Measurements from ENCODE around the gene GPLD1. TPM values are rescaled to one million over a fixed set of nuclear protein-coding genes. Genes with fewer than 3 reads are reported as not detected.

GPLD1 gene
- total and polyA plus RNA-seq, 2 experiments from 2014 or later: 3.8 to 11.1 TPM

DNA sequence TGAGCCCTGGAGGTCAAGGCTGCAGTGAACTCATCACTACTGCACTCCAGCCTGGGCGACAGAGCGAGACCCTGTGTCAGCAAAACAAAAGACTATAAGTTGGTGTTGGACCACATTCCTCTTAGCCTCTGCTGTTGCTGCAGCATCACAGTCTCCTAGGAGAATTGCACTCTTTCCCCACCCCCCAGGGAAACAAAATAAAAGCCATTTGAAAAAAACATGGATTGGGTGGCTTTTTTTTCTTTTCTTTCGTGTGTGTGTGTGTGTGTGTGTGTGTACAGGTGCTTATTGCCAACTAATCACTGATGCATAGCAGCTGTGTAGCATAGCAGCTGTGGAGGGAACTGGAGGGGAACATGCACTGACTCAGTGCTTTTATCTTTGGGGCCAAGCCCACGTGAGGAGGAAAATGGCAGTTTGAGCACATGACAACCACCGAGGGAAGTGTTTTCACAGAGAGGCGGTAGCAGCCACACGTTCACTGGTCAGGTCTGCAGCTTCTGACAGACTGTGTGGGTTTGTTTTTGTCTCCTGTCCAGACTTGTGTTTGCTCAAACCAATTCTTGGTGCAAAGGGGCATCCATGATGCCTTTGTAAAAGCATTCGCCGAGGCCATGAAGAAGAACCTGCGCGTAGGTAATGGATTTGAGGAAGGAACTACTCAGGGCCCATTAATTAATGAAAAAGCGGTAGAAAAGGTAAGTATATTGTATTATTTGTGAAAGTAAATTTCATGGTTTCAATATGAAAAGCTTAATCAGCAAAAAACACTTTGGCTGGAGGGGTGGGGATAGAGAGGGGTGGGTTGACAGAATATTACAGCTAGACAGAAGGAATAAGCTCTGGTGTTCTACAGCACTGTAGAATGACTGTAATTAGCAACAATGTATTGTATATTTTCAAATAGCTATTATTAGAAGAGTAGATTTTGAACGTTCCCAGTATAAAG is 33.1 kb upstream of the GPLD1 start:
- Histone ChIP-seq H2AFZ (no peak overlapping the region), H3F3A (replicated peaks; ENCODE audit: low read depth) (no peaks in the 10 kb centered on the region), H3K4me1 (ENCODE audit: insufficient read depth) (no peaks in the 10 kb centered on the region), H4K20me1 (replicated peaks; ENCODE audit: insufficient read depth) (no peaks in the 10 kb centered on the region), H3K4me2 (no peak overlapping the region), H3K27ac (ENCODE audit: low read depth) (no peak overlapping the region), H3K79me2 (replicated peaks; ENCODE audit: insufficient read depth) (no peaks in the 10 kb centered on the region), H3K9me2 (ENCODE audit: insufficient read depth) (no peaks in the 10 kb centered on the region), H3K27me3 (ENCODE audit: insufficient read depth) (no peaks in the 10 kb centered on the region), H3K4me3 (no peak overlapping the region), H3K36me3 (ENCODE audit: insufficient read depth) (no peaks in the 10 kb centered on the region)
- H3K36me3 Mint-ChIP-seq (ENCODE audit: low read depth): no peaks in the 10 kb centered on the region
- H3K4me1 Mint-ChIP-seq: no peaks in the 10 kb centered on the region
- ATAC-seq (no peak), DNase-seq (ENCODE audit: low spot score) (peak; percentile 11)
- no peak overlapping the region for H3K4me3 Mint-ChIP-seq
- H3K27ac Mint-ChIP-seq: no peak overlapping the region
- no peaks in the 10 kb centered on the region for H3K9me3 Mint-ChIP-seq
- no peak for TF ChIP-seq EZH2 (IDR thresholded peaks at IDR 0.05; ENCODE audit: low read depth, unreplicated experiment)
- no peak for TF ChIP-seq NANOG (IDR thresholded peaks at IDR 0.05; ENCODE audit: borderline replicate concordance)
- no peak for TF ChIP-seq POLR2AphosphoS5 (IDR thresholded peaks at IDR 0.05; ENCODE audit: low read depth)
- no peak for TF ChIP-seq CREB1 (CRISPR knock-in tag; IDR thresholded peaks at IDR 0.05; ENCODE audit: low read depth)
- TF ChIP-seq, protein P1, sequence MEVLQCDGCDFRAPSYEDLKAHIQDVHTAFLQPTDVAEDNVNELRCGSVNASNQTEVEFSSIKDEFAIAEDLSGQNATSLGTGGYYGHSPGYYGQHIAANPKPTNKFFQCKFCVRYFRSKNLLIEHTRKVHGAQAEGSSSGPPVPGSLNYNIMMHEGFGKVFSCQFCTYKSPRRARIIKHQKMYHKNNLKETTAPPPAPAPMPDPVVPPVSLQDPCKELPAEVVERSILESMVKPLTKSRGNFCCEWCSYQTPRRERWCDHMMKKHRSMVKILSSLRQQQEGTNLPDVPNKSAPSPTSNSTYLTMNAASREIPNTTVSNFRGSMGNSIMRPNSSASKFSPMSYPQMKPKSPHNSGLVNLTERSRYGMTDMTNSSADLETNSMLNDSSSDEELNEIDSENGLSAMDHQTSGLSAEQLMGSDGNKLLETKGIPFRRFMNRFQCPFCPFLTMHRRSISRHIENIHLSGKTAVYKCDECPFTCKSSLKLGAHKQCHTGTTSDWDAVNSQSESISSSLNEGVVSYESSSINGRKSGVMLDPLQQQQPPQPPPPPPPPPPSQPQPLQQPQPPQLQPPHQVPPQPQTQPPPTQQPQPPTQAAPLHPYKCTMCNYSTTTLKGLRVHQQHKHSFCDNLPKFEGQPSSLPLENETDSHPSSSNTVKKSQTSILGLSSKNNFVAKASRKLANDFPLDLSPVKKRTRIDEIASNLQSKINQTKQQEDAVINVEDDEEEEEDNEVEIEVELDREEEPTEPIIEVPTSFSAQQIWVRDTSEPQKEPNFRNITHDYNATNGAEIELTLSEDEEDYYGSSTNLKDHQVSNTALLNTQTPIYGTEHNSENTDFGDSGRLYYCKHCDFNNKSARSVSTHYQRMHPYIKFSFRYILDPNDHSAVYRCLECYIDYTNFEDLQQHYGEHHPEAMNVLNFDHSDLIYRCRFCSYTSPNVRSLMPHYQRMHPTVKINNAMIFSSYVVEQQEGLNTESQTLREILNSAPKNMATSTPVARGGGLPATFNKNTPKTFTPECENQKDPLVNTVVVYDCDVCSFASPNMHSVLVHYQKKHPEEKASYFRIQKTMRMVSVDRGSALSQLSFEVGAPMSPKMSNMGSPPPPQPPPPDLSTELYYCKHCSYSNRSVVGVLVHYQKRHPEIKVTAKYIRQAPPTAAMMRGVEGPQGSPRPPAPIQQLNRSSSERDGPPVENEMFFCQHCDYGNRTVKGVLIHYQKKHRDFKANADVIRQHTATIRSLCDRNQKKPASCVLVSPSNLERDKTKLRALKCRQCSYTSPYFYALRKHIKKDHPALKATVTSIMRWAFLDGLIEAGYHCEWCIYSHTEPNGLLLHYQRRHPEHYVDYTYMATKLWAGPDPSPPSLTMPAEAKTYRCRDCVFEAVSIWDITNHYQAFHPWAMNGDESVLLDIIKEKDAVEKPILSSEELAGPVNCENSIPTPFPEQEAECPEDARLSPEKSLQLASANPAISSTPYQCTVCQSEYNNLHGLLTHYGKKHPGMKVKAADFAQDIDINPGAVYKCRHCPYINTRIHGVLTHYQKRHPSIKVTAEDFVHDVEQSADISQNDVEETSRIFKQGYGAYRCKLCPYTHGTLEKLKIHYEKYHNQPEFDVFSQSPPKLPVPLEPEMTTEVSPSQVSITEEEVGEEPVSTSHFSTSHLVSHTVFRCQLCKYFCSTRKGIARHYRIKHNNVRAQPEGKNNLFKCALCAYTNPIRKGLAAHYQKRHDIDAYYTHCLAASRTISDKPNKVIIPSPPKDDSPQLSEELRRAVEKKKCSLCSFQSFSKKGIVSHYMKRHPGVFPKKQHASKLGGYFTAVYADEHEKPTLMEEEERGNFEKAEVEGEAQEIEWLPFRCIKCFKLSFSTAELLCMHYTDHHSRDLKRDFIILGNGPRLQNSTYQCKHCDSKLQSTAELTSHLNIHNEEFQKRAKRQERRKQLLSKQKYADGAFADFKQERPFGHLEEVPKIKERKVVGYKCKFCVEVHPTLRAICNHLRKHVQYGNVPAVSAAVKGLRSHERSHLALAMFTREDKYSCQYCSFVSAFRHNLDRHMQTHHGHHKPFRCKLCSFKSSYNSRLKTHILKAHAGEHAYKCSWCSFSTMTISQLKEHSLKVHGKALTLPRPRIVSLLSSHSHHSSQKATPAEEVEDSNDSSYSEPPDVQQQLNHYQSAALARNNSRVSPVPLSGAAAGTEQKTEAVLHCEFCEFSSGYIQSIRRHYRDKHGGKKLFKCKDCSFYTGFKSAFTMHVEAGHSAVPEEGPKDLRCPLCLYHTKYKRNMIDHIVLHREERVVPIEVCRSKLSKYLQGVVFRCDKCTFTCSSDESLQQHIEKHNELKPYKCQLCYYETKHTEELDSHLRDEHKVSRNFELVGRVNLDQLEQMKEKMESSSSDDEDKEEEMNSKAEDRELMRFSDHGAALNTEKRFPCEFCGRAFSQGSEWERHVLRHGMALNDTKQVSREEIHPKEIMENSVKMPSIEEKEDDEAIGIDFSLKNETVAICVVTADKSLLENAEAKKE (CRISPR knock-in tag; IDR thresholded peaks at IDR 0.05): no peak
- peaks cover 1% of the 10 kb centered on the region for H3K27me3 Mint-ChIP-seq (ENCODE audit: insufficient read depth, low read depth, poor library complexity)

Data from GM23338 (cell line).